A375 (cell line): ENCODE measurements around the gene FIGLA. TPM values are rescaled to one million over a fixed set of nuclear protein-coding genes. Genes with fewer than 3 reads are reported as not detected.

ENCODE experiments used
- small RNA-seq: library from RNA; depleted of rRNA; stranded (forward); fragments of <200 nt; gene quantifications from one replicate; pipeline ENCODE3, GENCODE V24; 2014
- total RNA-seq: library from RNA; depleted of rRNA; stranded (reverse); fragments of >200 nt; shearing (Covaris generic); gene quantifications from 2 replicates; pipeline ENCODE4 v1.2.3, GENCODE V29; 2014; rRNA removed

FIGLA gene
- total RNA-seq, result not detected in 2 replicates

GRCh38 chr2:70790136-70790828 is at the start of gene FIGLA:
TSS of gene FIGLA (minus strand) at chr2:70790643. CDS start at chr2:70790638, 5 bp downstream.

GRCh38 chr2:70835643-70836042 is 45.2 kb upstream of the FIGLA start, which contains the start of gene CD207:
TSS of gene CD207 (minus strand) at chr2:70835816. CDS start at chr2:70835776, 40 bp downstream.

GRCh38 chr2:70820499-70820898 is 30.1 kb upstream of the FIGLA start, which contains the start of gene CLEC4F:
TSS of gene CLEC4F (minus strand) at chr2:70820599. CDS start at chr2:70820523, 76 bp downstream.

GRCh38 chr2:70767699-70768589 is 22.5 kb downstream of the FIGLA start, which contains the start of gene ADD2:
TSS of gene ADD2 (minus strand) at chr2:70768200. CDS start at chr2:70706408, 61,792 bp downstream.

Small RNAs within 50 kb of the gene (small RNA-seq; reads per million reads assigned to genes)
- not detected for gene HMGN2P21

Other genes with a start within 250 kb of the FIGLA start
- 193 and 202 TPM in 2 replicates for gene TGFA, start 236.8 kb downstream of the FIGLA start, total RNA-seq
- gene ADD2, start 22.4 kb downstream of the FIGLA start, total RNA-seq, result 11.0 and 20.1 TPM in 2 replicates
- gene CLEC4F, start 30.0 kb upstream of the FIGLA start, total RNA-seq, result not detected in 2 replicates
- gene CD207, start 45.2 kb upstream of the FIGLA start, total RNA-seq, result 0.11 TPM in 1 of 2 replicates, not detected in the other
- 5.8 and 7.5 TPM in 2 replicates for gene VAX2, start 109.9 kb upstream of the FIGLA start, total RNA-seq
- gene ATP6V1B1, start 145.3 kb upstream of the FIGLA start, total RNA-seq, result 0.41 and 2.1 TPM in 2 replicates
- gene ANKRD53, start 188.0 kb upstream of the FIGLA start, total RNA-seq, result 0.05 TPM in 1 of 2 replicates, not detected in the other
- 21.5 and 26.9 TPM in 2 replicates for gene TEX261, start 204.2 kb upstream of the FIGLA start, total RNA-seq